D721Med (cell line): Measurements from ENCODE around the gene INSR.

Experiments used
- DNase-seq: peaks from one replicate; pipeline ENCODE4 v3.0.0; 2011; ENCODE audit warnings: low spot score; ENCODE audit not compliant: insufficient read length
- FAIRE-seq: peaks from 2 replicates; lab custom pipeline; 2011; peaks lifted over from hg19 to GRCh38; lab: Jason Lieb, UNC
- TF ChIP-seq, protein P1 (sequence below): IDR thresholded peaks from 2 replicates; pipeline ENCODE4 v1.5.1; 2012; ENCODE audit warnings: mild to moderate bottlenecking, control low read depth; ENCODE audit not compliant: insufficient read depth; ENCODE audit errors: missing control alignments

INSR gene

DNA sequence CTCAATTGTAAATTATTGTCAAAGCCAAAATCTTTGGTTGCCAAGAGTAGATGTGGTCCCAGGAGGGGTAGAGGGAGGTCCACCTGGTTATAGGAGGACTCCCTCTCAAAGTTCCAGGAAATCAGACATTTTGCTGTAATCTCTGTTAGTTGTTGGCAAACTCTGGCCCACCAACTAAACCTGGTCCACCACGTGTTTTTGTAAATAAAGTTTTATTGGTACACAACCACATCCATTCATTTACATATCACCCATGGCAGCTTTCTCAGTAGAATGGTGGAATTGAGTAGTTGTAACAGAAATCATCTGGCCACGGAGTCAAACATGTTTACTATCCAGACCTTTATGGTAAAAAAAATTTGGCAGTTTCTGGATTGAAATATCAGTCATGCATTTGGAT, 154.1 kb downstream of the INSR start:
- DNase-seq: no peak

DNA sequence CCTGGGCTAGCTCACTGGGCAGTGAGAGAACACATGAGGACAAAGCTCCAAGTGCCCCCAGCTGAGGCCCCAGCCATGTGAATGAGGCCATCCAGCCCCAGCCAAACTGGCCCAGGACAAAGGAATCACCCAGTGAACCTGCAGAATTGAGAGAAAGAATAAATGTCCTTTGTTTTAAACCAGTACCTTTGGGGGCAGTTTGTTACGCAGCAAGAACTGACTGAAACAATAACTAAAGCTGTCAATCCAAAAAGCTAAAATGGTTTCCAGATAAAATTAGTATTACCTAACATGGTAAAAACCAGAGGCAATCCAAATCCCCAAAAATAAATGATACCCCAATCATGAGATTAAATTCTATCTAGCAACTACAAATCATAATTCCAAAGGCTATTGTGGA, 155.1 kb downstream of the INSR start:
- FAIRE-seq (no peak), DNase-seq (no peak)
- TF ChIP-seq, protein P1, sequence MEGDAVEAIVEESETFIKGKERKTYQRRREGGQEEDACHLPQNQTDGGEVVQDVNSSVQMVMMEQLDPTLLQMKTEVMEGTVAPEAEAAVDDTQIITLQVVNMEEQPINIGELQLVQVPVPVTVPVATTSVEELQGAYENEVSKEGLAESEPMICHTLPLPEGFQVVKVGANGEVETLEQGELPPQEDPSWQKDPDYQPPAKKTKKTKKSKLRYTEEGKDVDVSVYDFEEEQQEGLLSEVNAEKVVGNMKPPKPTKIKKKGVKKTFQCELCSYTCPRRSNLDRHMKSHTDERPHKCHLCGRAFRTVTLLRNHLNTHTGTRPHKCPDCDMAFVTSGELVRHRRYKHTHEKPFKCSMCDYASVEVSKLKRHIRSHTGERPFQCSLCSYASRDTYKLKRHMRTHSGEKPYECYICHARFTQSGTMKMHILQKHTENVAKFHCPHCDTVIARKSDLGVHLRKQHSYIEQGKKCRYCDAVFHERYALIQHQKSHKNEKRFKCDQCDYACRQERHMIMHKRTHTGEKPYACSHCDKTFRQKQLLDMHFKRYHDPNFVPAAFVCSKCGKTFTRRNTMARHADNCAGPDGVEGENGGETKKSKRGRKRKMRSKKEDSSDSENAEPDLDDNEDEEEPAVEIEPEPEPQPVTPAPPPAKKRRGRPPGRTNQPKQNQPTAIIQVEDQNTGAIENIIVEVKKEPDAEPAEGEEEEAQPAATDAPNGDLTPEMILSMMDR: no peak

More for the DNA sequence above, 154.1 kb downstream of the INSR start:
- no peak for FAIRE-seq
- TF ChIP-seq, protein P1: no peak

DNA sequence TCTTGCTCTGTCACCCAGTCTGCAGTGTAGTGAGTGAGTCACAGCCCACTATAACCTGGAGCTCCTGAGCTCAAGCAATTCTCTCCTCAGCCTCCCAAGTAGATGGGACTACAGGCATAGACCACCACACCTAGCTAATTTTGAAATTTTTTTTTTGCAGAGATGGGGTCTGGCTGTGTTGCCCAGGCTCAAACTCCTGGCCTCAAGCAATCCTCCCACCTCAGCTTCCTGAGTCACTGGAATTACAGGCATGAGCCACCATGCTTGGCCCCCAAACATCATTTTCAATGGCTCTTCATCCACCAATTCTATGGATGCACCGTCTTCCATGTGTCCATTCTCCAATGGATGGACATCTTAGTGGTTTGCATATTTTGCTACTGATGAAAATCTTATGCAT, 155.8 kb downstream of the INSR start:
- DNase-seq (no peak), FAIRE-seq (no peak)
- TF ChIP-seq, protein P1: no peak

DNA sequence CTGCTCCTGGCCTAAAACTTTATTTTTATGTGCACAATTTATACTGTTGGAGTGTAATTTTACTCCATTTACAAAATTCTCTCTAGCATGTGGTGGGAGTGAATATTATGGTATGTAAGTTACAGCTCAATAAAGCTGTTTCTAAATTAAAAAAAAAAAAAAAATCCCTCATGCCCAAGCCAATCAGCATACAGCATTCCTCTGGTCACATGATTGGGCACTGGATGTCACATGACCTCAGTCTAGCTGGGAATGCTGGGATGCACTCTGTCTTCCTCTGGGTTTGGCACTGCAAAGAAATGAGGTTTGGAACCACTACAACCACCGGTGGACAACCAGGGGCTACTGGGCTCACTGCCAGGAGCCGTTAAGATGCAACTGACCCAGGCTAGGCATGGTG, 157.1 kb downstream of the INSR start:
- DNase-seq (no peak), FAIRE-seq (no peak)
- TF ChIP-seq, protein P1: no peak

DNA sequence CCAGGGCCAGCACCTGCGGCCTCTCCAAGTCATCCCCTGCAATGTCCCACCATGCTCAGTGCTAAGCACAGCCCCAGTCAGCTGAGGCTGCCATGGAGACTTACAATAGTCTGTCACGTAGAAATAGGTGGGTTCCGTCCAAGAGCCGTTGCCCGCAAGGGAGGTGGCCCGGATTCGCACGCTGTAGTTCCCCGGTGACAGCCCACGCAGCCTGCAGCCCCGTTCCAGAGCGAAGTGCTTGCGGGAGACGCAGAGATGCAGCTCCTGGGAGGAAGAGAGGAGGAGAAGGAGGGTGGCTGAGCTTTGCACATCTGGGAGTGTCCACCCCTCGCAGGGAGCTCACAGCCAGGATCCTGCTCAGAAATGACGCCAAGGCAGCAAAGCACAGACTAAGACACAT, 162.2 kb downstream of the INSR start:
- DNase-seq (no peak), FAIRE-seq (no peak)
- TF ChIP-seq, protein P1: no peak

DNA sequence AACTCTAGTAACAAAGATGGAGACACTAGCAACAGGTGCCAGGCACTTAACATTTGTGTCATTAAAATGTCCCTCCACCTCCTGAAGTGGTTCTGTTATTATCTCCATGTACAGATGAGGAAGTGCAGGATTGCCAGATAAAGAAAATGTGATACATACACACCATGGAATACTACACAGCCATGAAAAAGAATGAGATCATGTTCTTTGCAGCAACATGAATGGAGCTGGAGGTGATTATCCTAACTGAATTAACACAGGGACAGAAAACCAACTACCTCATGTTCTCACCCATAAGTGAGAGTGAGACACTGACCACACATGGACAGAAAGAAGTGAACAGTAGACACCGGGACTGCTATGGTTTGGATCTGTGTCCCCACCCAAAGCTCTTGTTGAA, 164.2 kb downstream of the INSR start:
- no peak for FAIRE-seq
- TF ChIP-seq, protein P1: no peak
- no peak for DNase-seq

DNA sequence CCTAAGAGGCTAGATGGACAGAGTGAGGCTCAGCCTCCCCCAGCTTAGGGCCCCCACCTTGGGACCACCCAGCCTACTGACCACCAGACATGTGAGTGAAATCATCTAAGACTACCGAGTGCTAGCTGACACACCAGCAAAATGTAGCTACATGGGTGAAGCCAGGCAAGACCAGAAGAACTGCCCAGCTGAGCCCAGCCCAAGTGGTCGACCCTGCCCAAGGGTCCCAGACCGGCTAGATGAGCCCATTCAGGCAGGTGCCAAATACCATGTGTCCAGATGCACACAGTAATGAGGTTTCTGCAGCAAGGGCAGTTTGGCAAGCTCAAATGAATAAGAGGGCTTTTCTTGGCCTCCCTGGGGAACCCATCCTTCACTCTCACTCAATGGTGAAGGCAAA, 168.1 kb downstream of the INSR start:
- FAIRE-seq: no peak

More for the DNA sequence above, 168.1 kb downstream of the INSR start:
- no peak for DNase-seq
- TF ChIP-seq, protein P1: no peak
